Trophoblast cell (in vitro differentiated cells and primary cell): ENCODE measurements around the gene TYW1B.
"Not testable (repeated sequence)": the region's sequence is repeated elsewhere in the genome, so short reads cannot be mapped to it uniquely, and the experiment has no call there.

Source experiments
- DNase-seq, 2 donors: peaks; one replicate each; pipeline ENCODE4 v3.0.0-alpha.2; 2016
- H2AFZ ChIP-seq: 2 replicates; pipeline ENCODE4 v1.6.1; 2013; ENCODE audit warnings: low read length, moderate library complexity, mild to moderate bottlenecking; ENCODE audit not compliant: insufficient read depth, poor library complexity
- H2AK5ac ChIP-seq: 2 replicates; pipeline ENCODE4 v1.6.1; 2013; ENCODE audit warnings: mild to moderate bottlenecking, low read length
- H2BK120ac ChIP-seq: 2 replicates; pipeline ENCODE4 v1.6.1; 2013; ENCODE audit warnings: low read length, mild to moderate bottlenecking, moderate library complexity; ENCODE audit not compliant: insufficient read depth, poor library complexity
- H2BK12ac ChIP-seq: 2 replicates; pipeline ENCODE4 v1.6.1; 2013; ENCODE audit warnings: mild to moderate bottlenecking, low read length, moderate library complexity
- H2BK5ac ChIP-seq: 2 replicates; pipeline ENCODE4 v1.6.1; 2013; ENCODE audit warnings: low read length, low read depth, moderate library complexity, mild to moderate bottlenecking; ENCODE audit not compliant: poor library complexity
- H3K14ac ChIP-seq: 2 replicates; pipeline ENCODE4 v1.6.1; 2013; ENCODE audit warnings: mild to moderate bottlenecking, low read length
- H3K18ac ChIP-seq: 2 replicates; pipeline ENCODE4 v1.6.1; 2013; ENCODE audit warnings: mild to moderate bottlenecking, low read length
- H3K23ac ChIP-seq: 2 replicates; pipeline ENCODE4 v1.6.1; 2013; ENCODE audit warnings: low read length
- H3K27ac ChIP-seq: 2 replicates; pipeline ENCODE4 v1.5.1; 2013; ENCODE audit warnings: low read depth, mild to moderate bottlenecking, inconsistent platforms, low read length, moderate library complexity
- H3K27me3 ChIP-seq: 2 replicates; pipeline ENCODE4 v1.6.1; 2013; ENCODE audit warnings: inconsistent platforms, mild to moderate bottlenecking, low read length, moderate library complexity; ENCODE audit not compliant: insufficient read depth
- H3K36me3 ChIP-seq, 2 experiments: 1 replicate in 1 of 2; 2 replicates in 1 of 2; pipeline ENCODE4 v1.6.1; 2013; ENCODE audit warnings: low read length in 2 of 2, mild to moderate bottlenecking in 2 of 2, moderate library complexity in 1 of 2; ENCODE audit not compliant: insufficient read depth in 2 of 2, control insufficient read depth in 1 of 2
- H3K4ac ChIP-seq: 2 replicates; pipeline ENCODE4 v1.6.1; 2013; ENCODE audit warnings: low read depth, mild to moderate bottlenecking, low read length, moderate library complexity
- H3K4me1 ChIP-seq, 2 experiments: 1 replicate in 1 of 2; 2 replicates in 1 of 2; pipeline ENCODE4 v1.6.1; 2013; ENCODE audit warnings: low read length in 2 of 2, mild to moderate bottlenecking in 2 of 2, moderate library complexity in 1 of 2; ENCODE audit not compliant: insufficient read depth in 2 of 2, control insufficient read depth in 1 of 2
- H3K4me2 ChIP-seq: 2 replicates; pipeline ENCODE4 v1.6.1; 2013; ENCODE audit warnings: inconsistent platforms, mild to moderate bottlenecking, low read length, moderate library complexity
- H3K4me3 ChIP-seq: 2 replicates; pipeline ENCODE4 v1.5.1; 2013; ENCODE audit warnings: mild to moderate bottlenecking, low read depth, low read length, inconsistent platforms
- H3K79me1 ChIP-seq: one replicate; pipeline ENCODE4 v1.6.1; 2013; ENCODE audit warnings: low read length
- H3K79me2 ChIP-seq: 2 replicates; pipeline ENCODE4 v1.6.1; 2013; ENCODE audit warnings: low read length, mild to moderate bottlenecking; ENCODE audit not compliant: control insufficient read depth, insufficient read depth, poor library complexity
- H3K9ac ChIP-seq: 2 replicates; pipeline ENCODE4 v1.6.1; 2013; ENCODE audit warnings: mild to moderate bottlenecking, low read length
- H3K9me3 ChIP-seq: 2 replicates; pipeline ENCODE4 v1.6.1; 2013; ENCODE audit warnings: low read depth, mild to moderate bottlenecking, control low read depth, inconsistent platforms, low read length; ENCODE audit not compliant: insufficient read depth
- H4K12ac ChIP-seq: 2 replicates; pipeline ENCODE4 v1.6.1; 2013; ENCODE audit warnings: low read depth, mild to moderate bottlenecking, low read length, moderate library complexity
- H4K8ac ChIP-seq: 2 replicates; pipeline ENCODE4 v1.6.1; 2013; ENCODE audit warnings: low read depth, mild to moderate bottlenecking, low read length, moderate library complexity
- H4K91ac ChIP-seq: one replicate; pipeline ENCODE4 v1.6.1; 2013; ENCODE audit warnings: low read depth, mild to moderate bottlenecking, low read length, moderate library complexity
- WGBS: extraction: QIAGEN DNeasy Blood & Tissue Kit; methylation state at CpG from one replicate; pipeline ENCODE4 v1.1.7; 2013; ENCODE audit warnings: missing lambda C conversion rate; ENCODE audit not compliant: insufficient read length, insufficient coverage; ENCODE audit errors: extremely low coverage; 5-methylcytosine and 5-hydroxymethylcytosine counted together

Gene TYW1B

DNA sequence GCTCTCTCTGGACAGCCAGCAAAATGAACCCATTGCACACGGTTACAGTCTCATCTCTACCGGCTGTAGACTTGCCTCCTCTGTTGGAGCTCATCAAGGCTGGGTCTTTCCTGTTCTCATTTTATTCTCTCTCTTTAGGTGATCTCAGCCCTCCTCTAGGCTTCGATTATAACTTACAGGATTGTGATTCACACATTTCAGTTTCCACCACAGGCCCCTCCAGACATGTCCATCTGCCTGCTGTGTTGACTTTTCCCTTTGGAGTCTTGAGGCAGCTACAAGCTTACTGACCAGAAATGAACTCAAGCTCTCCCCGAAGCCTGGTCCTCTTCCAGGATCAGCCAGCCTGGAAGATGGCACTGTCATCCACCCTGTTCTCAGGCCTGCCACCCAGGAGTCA is 268.5 kb downstream of the TYW1B start:
- not testable (repeated sequence) for H2BK120ac ChIP-seq, H3K27me3 ChIP-seq, DNase-seq, H4K91ac ChIP-seq, H2BK5ac ChIP-seq, H3K9me3 ChIP-seq, H3K18ac ChIP-seq, H3K4me3 ChIP-seq, H3K79me1 ChIP-seq, H3K27ac ChIP-seq, H3K9ac ChIP-seq, H2AFZ ChIP-seq, H4K12ac ChIP-seq, H3K4ac ChIP-seq, H2BK12ac ChIP-seq, H3K23ac ChIP-seq, H2AK5ac ChIP-seq, H3K4me1 ChIP-seq, H3K79me2 ChIP-seq, H3K14ac ChIP-seq, H3K4me2 ChIP-seq, H3K36me3 ChIP-seq, H4K8ac ChIP-seq
- WGBS: no CpG with 5 or more reads among the region's 4 CpGs

DNA sequence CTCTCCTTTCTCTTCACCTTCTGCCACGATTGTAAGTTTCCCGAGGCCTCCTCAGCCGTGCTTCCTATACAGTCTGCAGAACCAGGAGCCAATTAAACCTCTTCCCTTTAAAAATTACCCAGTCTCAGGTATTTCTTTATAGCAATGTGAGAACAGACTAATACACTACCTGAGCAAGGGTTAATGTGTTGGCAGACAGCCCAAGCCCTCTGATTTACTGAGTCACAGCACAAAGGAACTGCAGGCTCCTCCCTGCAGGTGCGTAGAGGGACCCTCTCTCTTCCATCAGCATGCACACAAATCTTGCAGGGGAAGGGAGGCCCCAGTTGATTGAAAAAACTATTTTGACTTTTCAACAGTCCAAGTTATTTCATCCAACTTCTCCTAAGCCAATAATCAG is 271.3 kb downstream of the TYW1B start:
- H2AFZ ChIP-seq, H4K12ac ChIP-seq, H3K27ac ChIP-seq, H3K14ac ChIP-seq, DNase-seq, H2BK5ac ChIP-seq, H2BK120ac ChIP-seq, H3K79me1 ChIP-seq, H3K18ac ChIP-seq, H3K4ac ChIP-seq, H2AK5ac ChIP-seq, H3K4me2 ChIP-seq, H3K9me3 ChIP-seq, H3K27me3 ChIP-seq, H3K9ac ChIP-seq, H3K4me3 ChIP-seq, H4K8ac ChIP-seq, H2BK12ac ChIP-seq, H3K4me1 ChIP-seq, H3K79me2 ChIP-seq, H3K23ac ChIP-seq, H4K91ac ChIP-seq, H3K36me3 ChIP-seq: not testable (repeated sequence)
- WGBS: no CpG with 5 or more reads among the region's 4 CpGs

DNA sequence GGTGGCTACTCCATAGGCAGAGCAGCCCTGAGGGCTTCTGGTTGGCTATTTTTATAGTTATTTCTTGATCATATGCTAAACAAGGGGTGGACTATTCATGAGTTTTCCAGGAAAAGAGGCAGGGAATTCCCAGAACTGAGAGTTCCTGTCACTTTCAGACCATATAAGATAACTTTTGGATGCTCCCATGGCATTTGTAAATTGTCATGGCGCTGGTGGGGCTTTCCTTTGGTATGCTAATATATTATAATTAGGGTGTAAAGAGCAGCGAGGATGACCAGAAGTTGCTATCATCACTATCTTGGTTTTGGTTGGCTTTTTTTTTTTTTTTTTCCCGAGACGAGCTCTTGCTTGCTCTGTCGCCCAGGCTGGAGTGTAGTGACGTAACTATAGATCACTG is 272.8 kb downstream of the TYW1B start:
- H2AK5ac ChIP-seq, H3K27ac ChIP-seq, DNase-seq, H4K91ac ChIP-seq, H3K79me2 ChIP-seq, H3K79me1 ChIP-seq, H3K18ac ChIP-seq, H3K4ac ChIP-seq, H3K27me3 ChIP-seq, H3K4me3 ChIP-seq, H3K4me2 ChIP-seq, H3K9ac ChIP-seq, H4K8ac ChIP-seq, H3K23ac ChIP-seq, H3K14ac ChIP-seq, H2AFZ ChIP-seq, H4K12ac ChIP-seq, H2BK120ac ChIP-seq, H3K9me3 ChIP-seq, H2BK5ac ChIP-seq, H2BK12ac ChIP-seq, H3K4me1 ChIP-seq, H3K36me3 ChIP-seq: not testable (repeated sequence)
- no CpG with 5 or more reads among the region's 6 CpGs for WGBS

DNA sequence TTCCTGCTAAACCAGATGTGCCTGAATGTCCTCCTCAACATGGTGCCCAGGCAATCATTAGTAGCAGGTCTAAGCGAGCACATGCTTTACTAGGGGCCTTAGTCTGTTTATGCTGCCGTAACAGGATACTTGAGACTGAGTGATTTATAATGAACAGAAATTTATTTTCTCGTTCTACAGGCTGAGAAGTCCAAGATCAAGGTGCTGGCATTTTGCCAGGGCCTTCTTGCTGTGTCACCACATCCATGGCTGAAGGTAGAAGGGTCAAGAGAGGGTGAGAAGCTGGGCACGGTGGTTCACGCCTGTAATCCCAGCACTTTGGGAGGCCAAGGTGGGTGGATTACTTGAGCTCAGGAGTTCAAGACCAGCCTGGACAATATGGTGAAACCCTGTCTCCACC is 273.6 kb downstream of the TYW1B start:
- H3K4me1 ChIP-seq, H3K27ac ChIP-seq, H3K18ac ChIP-seq, H2AK5ac ChIP-seq, H3K79me2 ChIP-seq, H3K9ac ChIP-seq, H3K4me2 ChIP-seq, H4K12ac ChIP-seq, DNase-seq, H3K79me1 ChIP-seq, H3K23ac ChIP-seq, H3K4me3 ChIP-seq, H3K4ac ChIP-seq, H2BK5ac ChIP-seq, H3K9me3 ChIP-seq, H2BK120ac ChIP-seq, H3K14ac ChIP-seq, H2BK12ac ChIP-seq, H4K91ac ChIP-seq, H3K27me3 ChIP-seq, H2AFZ ChIP-seq, H4K8ac ChIP-seq, H3K36me3 ChIP-seq: not testable (repeated sequence)
- WGBS: no CpG with 5 or more reads among the region's 5 CpGs

DNA sequence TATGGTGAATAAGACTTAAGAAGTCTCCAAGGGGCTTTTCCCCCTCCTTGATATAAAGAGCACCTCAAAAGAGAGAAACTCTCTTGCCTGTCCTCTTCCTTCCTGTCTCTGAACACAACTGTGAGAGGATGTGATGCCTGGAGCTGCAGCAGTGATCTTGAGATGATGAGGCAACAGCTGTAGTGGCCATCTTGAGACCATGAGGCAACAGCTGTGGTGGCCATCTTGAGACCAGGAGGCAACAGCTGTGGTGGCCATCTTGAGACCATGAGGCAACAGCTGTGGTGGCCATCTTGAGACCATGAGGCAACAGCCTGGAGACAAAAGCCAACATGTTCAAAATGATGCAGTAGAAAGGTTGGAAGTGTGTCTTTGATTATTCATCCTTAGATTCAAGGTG is 277.5 kb downstream of the TYW1B start:
- not testable (repeated sequence) for H2BK120ac ChIP-seq, H2BK12ac ChIP-seq, H3K27me3 ChIP-seq, H4K8ac ChIP-seq, H3K4me1 ChIP-seq, H2BK5ac ChIP-seq, H3K36me3 ChIP-seq, DNase-seq, H3K4me3 ChIP-seq, H4K12ac ChIP-seq, H3K9ac ChIP-seq, H3K79me2 ChIP-seq, H4K91ac ChIP-seq, H3K4me2 ChIP-seq, H3K4ac ChIP-seq, H3K23ac ChIP-seq, H3K9me3 ChIP-seq, H3K18ac ChIP-seq, H2AK5ac ChIP-seq, H3K79me1 ChIP-seq, H3K27ac ChIP-seq, H2AFZ ChIP-seq, H3K14ac ChIP-seq
